H1 (cell line): ENCODE data around the gene CMKLR1. TPM values are rescaled to one million over a fixed set of nuclear protein-coding genes. Genes with fewer than 3 reads are reported as not detected.
A peak's percentile ranks its signal among the peaks of the same experiment; 100 is the strongest.

Experiments
- CTCF ChIA-PET: fragments of 300-600 bp; sonication (Branson Sonifier 250); formaldehyde crosslinking; loops from one replicate; lab custom pipeline; 2021; ENCODE audit not compliant: partially characterized antibody; lab: Charles Lee
- POLR2A ChIA-PET: fragments of 300-600 bp; sonication (Branson Sonifier 250); formaldehyde crosslinking; loops from one replicate; lab custom pipeline; 2021; ENCODE audit warnings: inconsistent platforms; ENCODE audit not compliant: partially characterized antibody; lab: Charles Lee
- DNase-seq, 2 experiments: peaks; one replicate each; pipeline versions ENCODE4 v3.0.0 to v3.0.0-alpha.2; 2010 to 2022; ENCODE audit warnings: low spot score in 2 of 2, low read depth in 1 of 2, mixed read lengths in 1 of 2
- FAIRE-seq: peaks from 2 replicates; lab custom pipeline; 2011; peaks lifted over from hg19 to GRCh38; lab: Jason Lieb, UNC
- H2AFZ ChIP-seq: 2 replicates; pipeline ENCODE4 v1.8.1; 2012; ENCODE audit warnings: low read length, inconsistent platforms
- H2AK5ac ChIP-seq: 2 replicates; pipeline ENCODE4 v1.6.1; 2013; ENCODE audit warnings: low read depth, low read length
- H2BK120ac ChIP-seq: replicated peaks from 2 replicates; pipeline ENCODE3; 2013; ENCODE audit warnings: low read depth, low read length, inconsistent platforms
- H2BK12ac ChIP-seq: 2 replicates; pipeline ENCODE4 v1.6.1; 2013; ENCODE audit warnings: low read depth, low read length
- H2BK15ac ChIP-seq: 2 replicates; pipeline ENCODE4 v1.6.1; 2013; ENCODE audit warnings: low read length
- H2BK20ac ChIP-seq: 2 replicates; pipeline ENCODE4 v1.6.1; 2013; ENCODE audit warnings: low read length
- H2BK5ac ChIP-seq: 2 replicates; pipeline ENCODE4 v1.6.1; 2013; ENCODE audit warnings: low read depth, low read length
- H3K14ac ChIP-seq: 2 replicates; pipeline ENCODE4 v1.6.1; 2013; ENCODE audit warnings: inconsistent platforms; ENCODE audit not compliant: insufficient read length
- H3K18ac ChIP-seq: 2 replicates; pipeline ENCODE4 v1.6.1; 2013; ENCODE audit warnings: low read length; ENCODE audit errors: extremely low read depth
- H3K23ac ChIP-seq: 2 replicates; pipeline ENCODE4 v1.6.1; 2013; ENCODE audit warnings: inconsistent platforms; ENCODE audit not compliant: insufficient read length
- H3K23me2 ChIP-seq: 2 replicates; pipeline ENCODE4 v1.6.1; 2013; ENCODE audit warnings: low read depth, low read length
- H3K27ac ChIP-seq: 2 replicates; pipeline ENCODE4 v1.6.1; 2011; ENCODE audit warnings: low read depth, low read length, inconsistent platforms
- H3K27me3 ChIP-seq, 4 experiments: replicated peaks in 1 of 4; 1 replicate in 1 of 4; 2 replicates in 3 of 4; pipeline versions ENCODE4 v1.6.1 to v1.8.1; 2011 to 2013; ENCODE audit warnings: low read length in 3 of 4, mild to moderate bottlenecking in 3 of 4, inconsistent platforms in 2 of 4, mixed read lengths in 2 of 4, moderate library complexity in 1 of 4; ENCODE audit not compliant: control insufficient read depth in 3 of 4, insufficient read depth in 3 of 4; ENCODE audit errors: extremely low read depth in 1 of 4
- H3K36me3 ChIP-seq, 4 experiments: 2 replicates each; pipeline versions ENCODE4 v1.6.1 to v1.8.1; 2011 to 2013; ENCODE audit warnings: mild to moderate bottlenecking in 4 of 4, low read length in 3 of 4, moderate library complexity in 2 of 4, control low read depth in 1 of 4, inconsistent platforms in 1 of 4; ENCODE audit not compliant: insufficient read depth in 4 of 4, control insufficient read depth in 2 of 4
- H3K4ac ChIP-seq: replicated peaks from 2 replicates; pipeline ENCODE3; 2013; ENCODE audit warnings: low read length, low read depth, mixed read lengths, inconsistent platforms; ENCODE audit not compliant: insufficient read length
- H3K4me1 ChIP-seq, 4 experiments: replicated peaks in 1 of 4; 1 replicate in 1 of 4; 2 replicates in 3 of 4; pipeline versions ENCODE4 v1.6.1 to v1.8.1; 2011 to 2013; ENCODE audit warnings: low read length in 3 of 4, inconsistent platforms in 2 of 4, mixed read lengths in 1 of 4; ENCODE audit not compliant: insufficient read depth in 4 of 4, control insufficient read depth in 3 of 4
- H3K4me2 ChIP-seq, 2 experiments: 2 replicates each; pipeline versions ENCODE4 v1.6.1 to v1.8.1; 2011 to 2013; ENCODE audit warnings: low read depth in 2 of 2, low read length in 2 of 2, control low read depth in 1 of 2, inconsistent platforms in 1 of 2, mild to moderate bottlenecking in 1 of 2; ENCODE audit not compliant: insufficient read depth in 1 of 2
- H3K4me3 ChIP-seq, 4 experiments: fragments of 200-600, 300-600 bp in 1 of 4; sonication (generic), shearing (Covaris generic), sonication (Bioruptor Twin) in 1 of 4; 2 replicates each; pipeline versions ENCODE4 v1.5.1 to v1.8.1; 2011 to 2016; ENCODE audit warnings: low read length in 4 of 4, low read depth in 3 of 4, control low read depth in 2 of 4, inconsistent platforms in 2 of 4, mild to moderate bottlenecking in 2 of 4, mixed read lengths in 1 of 4, moderate library complexity in 1 of 4; ENCODE audit not compliant: insufficient read depth in 2 of 4; ENCODE audit errors: extremely low read depth in 1 of 4
- H3K56ac ChIP-seq: replicated peaks from 2 replicates; pipeline ENCODE3; 2013; ENCODE audit warnings: low read depth, mild to moderate bottlenecking, mixed read lengths, low read length, inconsistent platforms; ENCODE audit not compliant: insufficient read length
- H3K79me1 ChIP-seq: 2 replicates; pipeline ENCODE4 v1.6.1; 2013; ENCODE audit warnings: low read depth, low read length, control low read depth
- H3K79me2 ChIP-seq, 2 experiments: 2 replicates each; pipeline versions ENCODE4 v1.6.1 to v1.8.1; 2012 to 2013; ENCODE audit warnings: low read length in 2 of 2, mild to moderate bottlenecking in 2 of 2, inconsistent platforms in 1 of 2; ENCODE audit not compliant: insufficient read depth in 2 of 2, control insufficient read depth in 1 of 2
- H3K9ac ChIP-seq, 4 experiments: replicated peaks in 1 of 4; 1 replicate in 1 of 4; 2 replicates in 3 of 4; pipeline versions ENCODE4 v1.6.1 to v1.8.1; 2011 to 2013; ENCODE audit warnings: low read depth in 3 of 4, low read length in 3 of 4, control low read depth in 2 of 4, mild to moderate bottlenecking in 2 of 4, moderate library complexity in 2 of 4, inconsistent platforms in 1 of 4; ENCODE audit errors: extremely low read depth in 1 of 4
- H3K9me3 ChIP-seq, 2 experiments: 2 replicates each; pipeline versions ENCODE4 v1.6.1 to v1.8.1; 2012 to 2013; ENCODE audit warnings: mild to moderate bottlenecking in 2 of 2, moderate library complexity in 2 of 2, control low read depth in 1 of 2, inconsistent platforms in 1 of 2, low read depth in 1 of 2, low read length in 1 of 2, mixed read lengths in 1 of 2; ENCODE audit not compliant: insufficient read depth in 2 of 2
- H4K20me1 ChIP-seq, 2 experiments: replicated peaks in 1 of 2; 2 replicates each; pipeline versions ENCODE3 to v1.8.1; 2011 to 2013; ENCODE audit warnings: inconsistent platforms in 2 of 2, low read length in 2 of 2, mild to moderate bottlenecking in 1 of 2; ENCODE audit not compliant: insufficient read depth in 2 of 2, control insufficient read depth in 1 of 2
- H4K5ac ChIP-seq: 2 replicates; pipeline ENCODE4 v1.6.1; 2013; ENCODE audit warnings: low read length, low read depth, mixed read lengths, inconsistent platforms; ENCODE audit not compliant: insufficient read length
- H4K8ac ChIP-seq: 2 replicates; pipeline ENCODE4 v1.8.0; 2013; ENCODE audit warnings: mild to moderate bottlenecking, moderate library complexity, low read length, inconsistent platforms; ENCODE audit not compliant: insufficient read depth; ENCODE audit errors: extremely low read depth
- H4K91ac ChIP-seq: replicated peaks from 2 replicates; pipeline ENCODE3; 2013; ENCODE audit warnings: low read length, mixed read lengths, inconsistent platforms; ENCODE audit not compliant: insufficient read length
- ATF2 ChIP-seq: IDR thresholded peaks from 2 replicates; pipeline ENCODE4 v1.6.1; 2012; ENCODE audit warnings: low read length, inconsistent platforms
- CBX5 ChIP-seq: fragments of 300-800, 300-1000 bp; sonication (generic); IDR thresholded peaks from 2 replicates; pipeline ENCODE4 v1.7.1; 2016; ENCODE audit warnings: antibody characterized with exemption, low read length, low read depth
- CTCF ChIP-seq, 3 experiments: IDR thresholded peaks; 1 replicate in 2 of 3; 2 replicates in 1 of 3; pipeline versions ENCODE4 v1.5.1 to v1.6.1; 2011; ENCODE audit warnings: low read length in 3 of 3, mild to moderate bottlenecking in 3 of 3, inconsistent platforms in 2 of 3, low read depth in 1 of 3, moderate library complexity in 1 of 3; ENCODE audit not compliant: insufficient read depth in 1 of 3; ENCODE audit errors: control extremely low read depth in 1 of 3
- RAD21 ChIP-seq, 2 experiments: IDR thresholded peaks in 1 of 2; conservative IDR thresholded peaks in 1 of 2; 2 replicates each; pipeline ENCODE4 v1.6.1; 2011; ENCODE audit warnings: low read depth in 2 of 2, low read length in 2 of 2, improper control_type of control experiment in 1 of 2, inconsistent platforms in 1 of 2, mild to moderate bottlenecking in 1 of 2, moderate library complexity in 1 of 2
- SIN3A ChIP-seq, 2 experiments: IDR thresholded peaks in 1 of 2; conservative IDR thresholded peaks in 1 of 2; 2 replicates each; pipeline ENCODE4 v1.6.1; 2011 to 2012; ENCODE audit warnings: low read length in 2 of 2, improper control_type of control experiment in 1 of 2, low read depth in 1 of 2, mild to moderate bottlenecking in 1 of 2
- USF2 ChIP-seq: IDR thresholded peaks from 2 replicates; pipeline ENCODE4 v1.6.1; 2011; ENCODE audit warnings: low read length, improper control_type of control experiment
- ZNF274 ChIP-seq: IDR thresholded peaks from 2 replicates; pipeline ENCODE4 v1.7.0; 2012; ENCODE audit warnings: low read length, borderline replicate concordance; ENCODE audit errors: extremely low read depth
- WGBS, 2 experiments: shearing (Covaris generic) in 1 of 2; methylation state at CpG; one replicate each; pipeline versions ENCODE4 v1.1.6 to v1.1.7; 2013 to 2015; ENCODE audit warnings: low lambda C conversion rate in 2 of 2, mixed read lengths in 2 of 2, inconsistent platforms in 1 of 2, low coverage in 1 of 2, missing lambda C conversion rate in 1 of 2; ENCODE audit not compliant: insufficient replicate concordance in 2 of 2, insufficient coverage in 1 of 2, insufficient read length in 1 of 2; ENCODE audit errors: extremely low coverage in 1 of 2, missing lambda C conversion rate in 1 of 2; 5-methylcytosine and 5-hydroxymethylcytosine counted together
- polyA plus RNA-seq, 7 experiments: library from polyadenylated mRNA; depleted of rRNA in 3 of 7; stranded (reverse) in 5 of 7; unstranded in 2 of 7; fragments of >200 nt in 5 of 7; fragments of 200-250 nt in 2 of 7; gene quantifications; 1 replicate in 5 of 7; 2 replicates in 1 of 7; 4 replicates in 1 of 7; pipeline versions ENCODE4 v1.2.1 to v1.2.3, GENCODE V29; 2011 to 2013; ENCODE audit warnings: missing spikeins in 2 of 7, mixed read lengths in 2 of 7
- total RNA-seq: library from RNA; stranded (reverse); fragmentation: NEBNext Ultra II Directional; extraction: Animal tissue kit (Norgen Biotek cat#: 25700); gene quantifications from 2 replicates; pipeline ENCODE4 v1.2.1, GENCODE V29; 2021

CMKLR1 gene
- total and polyA plus RNA-seq, 2 of the 8 experiments (the other 6 are each of a cell fraction or from before 2014, with no cell fraction given) = 2.1 to 2.8 TPM

- POLR2A ChIA-PET = no interaction called here
- TF ChIP-seq ZNF274 (no peak), ATF2 (no peak), CTCF (IDR thresholded peaks at IDR 0.05; ENCODE audit: control extremely low read depth in 1 of 3, insufficient read depth in 1 of 3, low read depth in 1 of 3, low read length in 3 of 3) (no peak), RAD21 (IDR thresholded peaks at IDR 0.05 in 1 of 2, conservative IDR thresholded peaks at IDR 0.05 in 1 of 2; ENCODE audit: low read depth in 2 of 2, low read length in 2 of 2) (no peak), USF2 (no peak), CBX5 (no peak), SIN3A (conservative IDR thresholded peaks at IDR 0.05 in 1 of 2, IDR thresholded peaks at IDR 0.05 in 1 of 2; ENCODE audit: low read depth in 1 of 2, low read length in 2 of 2) (no peak)
Measured at GRCh38 chr12:108361606-108362005, 22.5 kb upstream of the CMKLR1 start.

More at GRCh38 chr12:108361606-108362005, 22.5 kb upstream of the CMKLR1 start:
- Histone ChIP-seq H2BK15ac (0 out of 2 replicates have a peak overlapping the region, but pooled peaks have one; percentile 5), H4K91ac (no peak overlapping the region), H3K14ac (no peak overlapping the region), H2BK12ac (no peak overlapping the region), H3K79me2 (no peaks in the 10 kb centered on the region), H3K9me3 (no peaks in the 10 kb centered on the region), H2BK20ac (no peak overlapping the region), H3K27me3 (no peaks in the 10 kb centered on the region), H2AK5ac (no peak overlapping the region), H3K79me1 (no peaks in the 10 kb centered on the region; the same call in 1 of the 2 replicates), H2BK5ac (no peak overlapping the region), H2BK120ac (no peak overlapping the region), H3K23ac (no peak overlapping the region), H3K23me2 (peaks cover 9% of the 10 kb centered on the region; the same call in 1 of the 2 replicates), H3K4ac (no peak overlapping the region), H3K4me2 (no peak overlapping the region), H3K27ac (no peak overlapping the region), H3K36me3 (no peaks in the 10 kb centered on the region), H3K18ac (no peak overlapping the region), H4K5ac (no peak overlapping the region), H3K4me1 (peaks cover 0 to 6% (median 1%) of the 10 kb centered on the region in 4 experiments; a peak in 4 of 7 replicates), H3K9ac (no peak overlapping the region), H3K4me3 (no peak overlapping the region), H4K8ac (no peak overlapping the region), H4K20me1 (peaks cover 0 to 8% of the 10 kb centered on the region in 2 experiments), H3K56ac (no peak overlapping the region), H2AFZ (no peak overlapping the region)
- DNase-seq (no peak), FAIRE-seq (no peak)
- 84% methylated on average over 3 of the region's 3 CpGs; no CpG with 5 or more reads in 1 of the 2 experiments for WGBS, 2 experiments
- CTCF ChIA-PET = interaction anchor here (1.2 to 1.5 kb wide), 5 partner anchors 10 to 372 kb away, joined by 3 to 9 read pairs (median 4); no protein-coding TSS in a partner anchor
